Activated naive CD4-positive, alpha-beta T cell treated with Interleukin-2 at 50 U/mL for 16 hours (primary cell): ENCODE measurements around the gene OCEL1.
"Not testable (repeated sequence)": the region's sequence is repeated elsewhere in the genome, so short reads cannot be mapped to it uniquely, and the experiment has no call there.

Experiments used
- DNase-seq: peaks from one replicate; pipeline ENCODE4 v3.0.0-alpha.2; 2020

OCEL1 gene

DNA sequence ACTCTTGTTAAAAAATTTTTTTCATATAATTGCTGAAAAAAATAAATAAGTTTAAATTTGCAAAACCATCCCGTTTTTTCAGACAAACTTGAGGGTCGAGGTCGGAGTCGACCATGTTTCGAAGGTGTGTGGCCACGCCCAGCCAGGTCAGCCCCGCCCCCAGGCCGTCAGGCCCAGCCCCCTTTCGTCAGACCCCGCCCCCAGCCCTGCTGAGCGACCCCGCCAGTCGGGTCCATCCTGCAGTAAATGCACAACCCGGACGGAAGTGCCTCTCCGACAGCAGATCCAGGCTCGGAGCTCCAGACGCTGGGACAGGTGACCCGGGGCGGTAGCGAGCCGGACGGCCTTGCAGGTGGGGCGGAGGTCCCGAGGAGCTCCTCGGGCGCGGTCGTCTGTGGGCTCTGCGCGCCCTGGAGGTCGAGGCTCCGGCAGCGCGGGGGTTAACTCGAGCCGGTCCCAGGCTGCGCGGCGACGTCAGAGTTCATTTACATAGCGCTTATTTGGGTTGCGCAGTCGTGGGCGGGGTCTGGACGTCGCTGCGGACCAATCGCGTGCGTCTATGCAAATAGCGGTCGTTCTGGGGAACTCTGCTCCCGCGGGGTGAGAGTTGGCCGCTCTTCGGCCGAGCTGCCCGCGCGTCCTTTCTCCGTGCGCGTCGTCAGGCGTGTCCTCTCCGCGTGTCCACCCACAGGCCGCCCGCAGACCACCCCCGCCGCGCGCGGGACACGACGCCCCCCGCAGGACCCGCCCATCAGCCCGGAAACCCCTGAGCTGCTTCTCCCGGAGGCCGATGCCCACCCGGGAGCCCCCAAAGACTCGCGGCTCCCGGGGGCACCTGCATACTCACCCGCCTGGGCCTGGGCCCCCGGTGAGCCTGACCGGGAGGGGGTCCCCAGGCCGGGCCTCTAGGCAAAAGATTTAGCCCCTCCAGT, at the start of gene OCEL1:
OCEL1 (plus strand) TSS at position 225 of the 932 bp plus-strand sequence; CDS start at position 247, 22 bp downstream.
- peak; percentile 97 for DNase-seq

DNA sequence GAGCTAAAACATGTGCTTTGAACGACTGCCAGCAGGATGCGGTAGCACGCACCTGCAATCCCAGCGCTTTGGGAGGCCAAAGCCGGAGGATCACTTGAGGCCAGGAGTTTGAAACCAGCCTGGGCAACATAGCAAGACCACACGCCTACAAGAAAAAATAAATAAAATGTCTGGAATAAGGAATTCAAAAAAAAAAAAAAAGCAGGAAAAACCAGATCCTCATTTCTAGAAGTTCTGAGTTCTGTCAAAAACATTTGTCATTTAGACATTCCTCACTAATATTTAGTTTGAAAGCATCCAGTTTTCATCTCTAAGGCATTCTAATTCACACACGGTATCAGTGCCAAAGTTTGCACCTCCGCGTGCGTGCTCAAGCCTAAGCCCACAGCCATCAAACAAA, 47.7 kb upstream of the OCEL1 start:
- DNase-seq, result no peak

DNA sequence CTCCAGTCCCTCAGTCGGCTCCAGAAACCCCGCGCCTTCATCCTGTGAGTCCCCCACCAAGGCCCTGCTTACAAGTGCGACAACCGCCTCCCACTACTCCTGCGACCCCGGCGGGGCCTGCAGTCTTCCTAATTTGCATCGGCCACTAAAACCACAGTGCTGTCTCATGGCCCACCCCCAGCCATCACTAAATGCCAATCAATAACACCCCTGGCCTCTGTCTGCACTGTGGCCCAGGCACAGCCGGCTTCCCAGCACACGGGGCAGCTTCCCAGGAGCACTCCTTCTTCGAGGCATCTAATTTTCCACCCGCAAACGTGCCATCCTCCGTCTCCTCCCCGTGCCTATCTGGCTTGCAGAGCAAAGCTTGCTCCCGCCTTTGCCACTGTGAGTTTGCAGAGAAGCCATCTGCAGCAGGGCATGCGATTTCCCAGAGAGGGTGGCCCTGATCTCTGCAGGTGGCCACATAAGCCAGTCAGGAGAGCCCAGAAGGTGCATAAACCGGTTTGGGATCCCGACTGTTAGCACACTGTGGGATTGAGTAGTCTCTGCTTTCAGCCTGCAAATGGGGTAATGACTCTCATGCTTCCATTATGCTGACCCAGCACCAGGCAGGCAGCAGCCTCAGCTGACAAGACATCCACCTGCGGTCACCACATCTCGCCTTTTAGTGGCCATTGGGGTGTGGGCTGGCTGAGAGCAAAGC, 44.9 kb upstream of the OCEL1 start:
- DNase-seq, result no peak

DNA sequence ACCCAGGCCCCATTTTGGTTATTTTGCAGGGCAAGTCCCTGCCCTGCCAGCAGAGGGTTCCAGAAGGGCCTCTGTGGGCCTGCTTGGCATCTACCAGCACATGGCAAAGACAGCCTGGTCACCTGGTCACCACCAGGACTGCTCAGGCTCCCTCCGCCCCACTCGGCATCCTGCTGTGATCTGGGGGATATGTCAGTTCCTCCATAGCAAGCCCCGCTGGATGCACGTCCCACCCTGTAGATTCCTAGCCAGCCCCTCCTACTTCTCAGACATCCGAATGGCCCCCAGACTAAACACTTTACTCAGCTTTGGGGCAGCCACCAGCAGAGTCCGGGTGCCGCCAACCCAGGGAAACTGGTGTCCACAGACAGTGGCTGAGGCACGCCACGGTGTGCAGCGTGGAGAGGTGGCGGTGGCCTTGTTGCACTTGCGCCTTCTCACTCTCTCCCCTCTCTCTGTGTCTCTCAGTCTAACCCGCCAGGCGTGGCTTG, 42.7 kb upstream of the OCEL1 start:
- DNase-seq, result peak; percentile 10

DNA sequence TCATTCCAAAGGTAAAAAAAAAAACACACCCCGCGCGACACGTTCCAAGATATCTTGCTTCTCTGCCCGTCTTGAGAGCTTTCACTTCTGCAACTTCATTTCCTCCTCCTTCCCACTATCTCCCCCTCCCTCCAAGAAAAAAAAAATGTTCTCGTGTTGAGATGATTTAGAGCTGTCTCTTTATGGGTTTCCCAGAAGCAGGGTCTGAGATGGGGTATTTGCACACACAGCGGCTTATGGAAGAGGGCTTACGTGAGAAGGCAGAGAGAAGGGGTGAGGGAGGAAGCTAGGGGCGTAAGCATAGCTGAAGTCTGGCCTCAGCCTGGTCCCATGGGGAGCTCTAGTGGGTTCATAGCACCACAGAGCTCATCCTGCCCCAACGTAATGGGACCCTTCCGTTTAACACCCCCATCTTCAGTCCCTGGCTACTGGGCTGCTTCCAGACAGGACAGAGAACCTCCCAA, 42.1 kb upstream of the OCEL1 start:
- peak; percentile 16 for DNase-seq

GRCh38 chr19:17184371-17184841, 41.6 kb upstream of the OCEL1 start:
- peak; percentile 35 for DNase-seq

DNA sequence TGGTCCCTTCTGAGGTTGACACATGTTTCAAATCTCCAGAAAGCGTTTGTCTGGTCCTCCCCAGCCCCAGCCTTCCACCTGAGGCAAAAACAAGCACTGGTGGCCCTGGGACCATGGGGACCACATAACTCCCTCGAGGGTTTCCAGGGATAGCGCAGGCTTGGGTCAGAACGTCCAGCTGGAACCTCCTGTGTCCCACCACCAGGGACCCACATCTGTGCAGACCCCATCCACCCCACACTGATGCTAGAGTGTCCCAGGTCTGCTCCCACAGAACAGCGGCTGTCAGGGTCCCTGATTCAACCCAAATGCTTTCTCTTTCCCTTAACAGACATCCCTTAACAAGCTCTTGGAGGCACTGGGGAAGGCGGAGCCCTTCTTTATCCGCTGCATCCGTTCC, 40.4 kb upstream of the OCEL1 start:
- no peak for DNase-seq

DNA sequence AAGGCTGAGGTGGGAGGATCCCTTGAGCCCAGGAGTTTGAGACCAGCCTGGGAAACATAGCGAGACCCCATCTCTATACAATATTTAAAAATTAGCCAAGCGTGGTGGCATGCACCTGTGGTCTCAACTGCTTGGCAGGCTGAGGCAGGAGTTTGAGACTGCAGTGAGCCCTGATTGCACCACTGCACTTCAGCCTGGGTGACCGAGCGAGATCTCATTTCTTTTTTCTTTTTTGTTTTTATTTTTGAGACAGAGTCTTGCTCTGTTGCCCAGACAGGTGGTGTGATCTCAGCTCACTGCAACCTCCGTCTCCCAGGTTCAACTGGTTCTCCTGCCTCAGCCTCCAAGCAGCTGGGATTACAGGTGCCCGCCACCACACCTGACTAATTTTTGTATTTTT, 34.3 kb upstream of the OCEL1 start:
- DNase-seq, result not testable (repeated sequence)

- DNase-seq, result no peak
Observed at GRCh38 chr19:17192751-17193150, 33.3 kb upstream of the OCEL1 start.

GRCh38 chr19:17194608-17195007, 31.4 kb upstream of the OCEL1 start:
- no peak for DNase-seq

DNA sequence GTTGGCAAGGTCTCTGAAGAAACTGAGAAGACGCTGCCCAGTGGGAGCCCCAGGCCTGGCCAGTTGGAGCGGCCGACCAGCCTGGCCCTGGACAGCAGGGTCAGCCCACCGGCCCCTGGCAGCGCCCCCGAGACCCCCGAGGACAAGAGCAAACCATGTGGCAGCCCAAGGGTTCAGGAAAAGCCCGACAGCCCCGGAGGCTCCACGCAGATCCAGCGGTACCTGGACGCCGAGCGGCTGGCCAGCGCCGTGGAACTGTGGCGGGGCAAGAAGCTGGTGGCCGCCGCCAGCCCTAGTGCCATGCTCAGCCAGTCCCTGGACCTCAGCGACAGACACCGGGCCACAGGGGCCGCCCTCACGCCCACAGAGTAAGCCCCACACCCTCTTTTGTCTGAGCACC, 30.9 kb upstream of the OCEL1 start:
- DNase-seq, result no peak

GRCh38 chr19:17196610-17197009, 29.4 kb upstream of the OCEL1 start:
- DNase-seq, result no peak

DNA sequence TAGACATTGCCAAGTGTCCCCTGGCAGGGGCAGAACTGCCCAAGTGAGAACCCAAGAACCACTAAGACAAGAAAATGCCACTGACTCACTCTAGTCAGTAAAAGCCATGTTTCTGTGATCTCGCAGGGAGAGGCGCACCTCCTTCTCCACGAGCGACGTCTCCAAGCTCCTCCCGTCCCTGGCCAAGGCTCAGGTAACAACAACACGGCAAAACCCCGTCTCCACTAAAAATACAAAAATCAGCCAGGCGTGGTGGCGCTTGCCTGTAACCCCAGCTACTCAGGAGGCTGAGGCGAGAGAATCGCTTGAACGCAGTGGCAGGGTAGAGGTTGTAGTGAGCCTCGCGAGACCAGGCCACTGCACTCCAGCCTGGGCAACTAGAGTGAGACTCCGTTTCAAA, 28.4 kb upstream of the OCEL1 start:
- DNase-seq, result no peak

DNA sequence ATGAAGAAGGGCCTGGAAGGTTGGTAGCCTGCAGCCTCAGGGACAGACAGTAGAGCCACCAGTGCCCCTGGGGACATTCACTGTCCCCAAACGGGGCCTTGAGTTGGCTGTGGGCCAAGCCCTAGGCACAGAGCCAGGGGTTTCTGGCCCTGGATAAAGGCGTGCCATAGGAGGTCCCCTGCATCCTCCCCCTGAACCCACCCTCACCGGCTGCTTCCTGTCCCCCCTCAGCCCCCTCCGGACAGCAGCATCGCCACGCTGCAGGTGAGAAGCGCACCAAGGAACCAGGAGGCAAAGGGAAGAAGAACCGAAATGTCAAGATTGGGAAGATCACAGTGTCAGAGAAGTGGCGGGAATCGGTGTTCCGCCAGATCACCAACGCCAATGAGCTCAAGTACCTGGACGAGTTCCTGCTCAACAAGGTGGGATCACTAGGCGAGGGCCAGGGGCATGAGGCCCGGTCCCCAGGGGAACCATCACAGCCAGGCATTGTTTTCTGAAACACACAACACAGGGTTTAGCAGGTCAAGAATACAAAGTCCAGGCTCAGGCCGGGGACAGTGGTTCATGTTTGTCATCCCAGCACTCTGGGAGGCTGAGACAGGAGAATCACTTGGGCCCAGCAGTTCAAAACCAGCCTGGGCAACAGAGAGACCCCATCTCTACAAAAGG, 25.5 kb upstream of the OCEL1 start:
- no peak for DNase-seq

GRCh38 chr19:17202249-17202648, 23.8 kb upstream of the OCEL1 start:
- DNase-seq, result peak; percentile 16

DNA sequence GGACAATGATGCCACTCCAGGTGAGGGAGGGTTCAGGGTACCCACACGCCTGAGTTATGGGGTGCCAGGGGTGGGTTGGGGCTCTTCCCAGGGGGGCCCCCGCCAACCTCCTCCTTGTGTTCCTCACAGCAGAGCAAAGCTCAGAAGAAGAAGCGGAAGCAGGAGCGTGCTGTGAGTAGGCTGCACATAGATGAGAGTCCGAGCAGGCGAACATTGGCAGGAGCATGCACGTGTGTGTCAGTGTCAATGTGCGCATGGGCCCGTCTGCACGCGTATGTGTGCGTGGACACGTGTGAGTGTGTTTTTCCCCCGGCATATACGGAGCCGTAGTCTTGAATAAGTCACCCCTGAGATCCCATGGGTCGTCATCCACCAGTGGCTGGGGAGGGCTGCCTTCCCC, 23.3 kb upstream of the OCEL1 start:
- DNase-seq, result no peak

- DNase-seq, result peak; percentile 65
Observed at GRCh38 chr19:17205237-17206140, 20.5 kb upstream of the OCEL1 start.

- no peak for DNase-seq
Observed at GRCh38 chr19:17206736-17207581, 19.1 kb upstream of the OCEL1 start.

- DNase-seq, result peak; percentile 33
Observed at GRCh38 chr19:17209126-17210036, 16.6 kb upstream of the OCEL1 start.

DNA sequence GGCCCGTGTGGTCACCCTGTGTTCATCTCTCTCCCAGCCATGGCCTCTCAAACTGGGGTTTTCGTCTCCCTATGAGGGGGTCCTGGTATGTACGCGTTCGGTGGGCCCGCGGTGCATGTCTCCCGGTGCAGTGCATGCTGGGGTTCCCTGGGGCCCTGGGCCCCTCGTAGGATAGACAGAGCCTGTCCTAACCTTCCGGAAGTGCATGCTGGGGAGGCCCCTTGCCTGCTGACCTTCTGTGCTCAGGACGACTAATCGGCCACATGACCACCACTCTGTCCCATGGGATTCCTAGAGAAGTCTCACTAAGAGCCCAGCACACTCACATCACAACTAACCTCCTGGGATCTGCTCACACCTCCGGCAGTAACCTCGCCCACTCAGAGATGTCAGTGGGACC, 15.7 kb upstream of the OCEL1 start:
- no peak for DNase-seq
